ENCODE data around the gene LGR4. TPM values are rescaled to one million over a fixed set of nuclear protein-coding genes. Genes with fewer than 3 reads are reported as not detected.

Gene LGR4
- total and polyA plus RNA-seq, 2 of the 13 experiments (the other 11 are each of a cell fraction or from before 2014, with no cell fraction given): 42.1 to 68.7 TPM

- Histone ChIP-seq H3K36me3 (replicated peaks in 1 of 2; ENCODE audit: control insufficient read depth in 1 of 2, insufficient read depth in 2 of 2, low read length in 2 of 2) (no peaks in the 10 kb centered on the region), H3K9ac (ENCODE audit: insufficient read depth, low read depth, low read length) (peak overlapping the region; percentile 90), H3K4me1 (ENCODE audit: insufficient read depth, low read length) (peaks cover 59% of the 10 kb centered on the region), H3K27ac (ENCODE audit: extremely low read length, insufficient read depth, low read length) (peak overlapping the region; percentile 90), H3K27me3 (ENCODE audit: control insufficient read depth in 1 of 2, insufficient read depth in 2 of 2, low read length in 2 of 2) (no peaks in the 10 kb centered on the region; a peak in 1 of 5 replicates), H3K4me2 (ENCODE audit: low read depth, low read length) (peak overlapping the region; percentile 85), H3K79me2 (ENCODE audit: insufficient read depth, low read length) (peaks cover 76% of the 10 kb centered on the region), H3K4me3 (replicated peaks in 1 of 3; ENCODE audit: insufficient read depth in 1 of 3, low read depth in 2 of 3, low read length in 3 of 3) (peak overlapping the region; percentile 64 to 92 (median 85)), H4K20me1 (ENCODE audit: insufficient read depth, low read length) (peaks cover 8% of the 10 kb centered on the region), H2AFZ (ENCODE audit: low read length) (no peak overlapping the region), H3K9me3 (ENCODE audit: low read length) (no peaks in the 10 kb centered on the region)
- BruUV-seq (replicated peaks): no TSS peak
- POLR2A ChIA-PET: interaction anchor here (1.0 to 1.2 kb wide), 3 partner anchors 11 to 97 kb away, joined by 3 to 4 read pairs (median 3); no protein-coding TSS in a partner anchor
- CTCF ChIA-PET (ENCODE audit: low intra/inter-chr PET ratio, low total read pairs): no interaction called here
- DNase-seq (ENCODE audit: low spot score): peak; percentile 21
- no peak for FAIRE-seq
- intact Hi-C loops (cut with micrococcal nuclease; ENCODE audit: unreplicated experiment): loop anchor here (5.0 kb wide), 1 partner anchor 174 kb away; no protein-coding TSS in a partner anchor
- in situ Hi-C loops (cut with HindIII; ENCODE audit: extremely low pct_ligation_motif_present, low pct_unique_long_range_greater_than_20kb): loop anchor here (5.0 kb wide), 1 partner anchor 99 kb away; no protein-coding TSS in a partner anchor
- WGBS (ENCODE audit: low lambda C conversion rate): 2% methylated on average over 20 of the region's 21 CpGs
- no peak for ATAC-seq
- TF ChIP-seq RBM22 (optimal IDR thresholded peaks at IDR 0.05; ENCODE audit: low read length) (no peak), ZBTB38 (CRISPR knock-in tag; IDR thresholded peaks at IDR 0.05) (no peak), EED (CRISPR knock-in tag; IDR thresholded peaks at IDR 0.05) (0 out of 2 replicates have a peak, but pooled peaks have one; percentile 49), ZNF292 (CRISPR knock-in tag; IDR thresholded peaks at IDR 0.05; ENCODE audit: borderline replicate concordance, low read depth) (no peak), SRSF9 (IDR thresholded peaks at IDR 0.05; ENCODE audit: borderline replicate concordance, insufficient read depth, low read depth, low read length, poor library complexity, severe bottlenecking) (no peak), HOXA9 (CRISPR knock-in tag; IDR thresholded peaks at IDR 0.05; ENCODE audit: borderline replicate concordance) (no peak), SAP130 (CRISPR knock-in tag; IDR thresholded peaks at IDR 0.05; ENCODE audit: low read depth) (peak; percentile 42; the same call in 1 of the 2 replicates), NBN (conservative IDR thresholded peaks at IDR 0.05) (no peak), ZFP82 (CRISPR knock-in tag; IDR thresholded peaks at IDR 0.05; ENCODE audit: borderline replicate concordance) (no peak), EP300 (IDR thresholded peaks at IDR 0.05; ENCODE audit: low read depth in 2 of 2, low read length in 2 of 2) (no peak), EP300 (CRISPR knock-in tag; IDR thresholded peaks at IDR 0.05; ENCODE audit: borderline replicate concordance) (no peak), HMGXB4 (CRISPR knock-in tag; IDR thresholded peaks at IDR 0.05; ENCODE audit: borderline replicate concordance in 1 of 2, low read depth in 1 of 2) (peak; percentile 7 to 32; a peak in 2 of 4 replicates), ZSCAN25 (CRISPR knock-in tag; IDR thresholded peaks at IDR 0.05) (no peak), FOXK1 (CRISPR knock-in tag; IDR thresholded peaks at IDR 0.05; ENCODE audit: borderline replicate concordance, low read depth) (no peak; the same call in 1 of the 2 replicates), DNMT3B (CRISPR knock-in tag; conservative IDR thresholded peaks at IDR 0.05) (no peak), GLI4 (CRISPR knock-in tag; IDR thresholded peaks at IDR 0.05; ENCODE audit: borderline replicate concordance) (no peak)
- TF ChIP-seq, protein P1, sequence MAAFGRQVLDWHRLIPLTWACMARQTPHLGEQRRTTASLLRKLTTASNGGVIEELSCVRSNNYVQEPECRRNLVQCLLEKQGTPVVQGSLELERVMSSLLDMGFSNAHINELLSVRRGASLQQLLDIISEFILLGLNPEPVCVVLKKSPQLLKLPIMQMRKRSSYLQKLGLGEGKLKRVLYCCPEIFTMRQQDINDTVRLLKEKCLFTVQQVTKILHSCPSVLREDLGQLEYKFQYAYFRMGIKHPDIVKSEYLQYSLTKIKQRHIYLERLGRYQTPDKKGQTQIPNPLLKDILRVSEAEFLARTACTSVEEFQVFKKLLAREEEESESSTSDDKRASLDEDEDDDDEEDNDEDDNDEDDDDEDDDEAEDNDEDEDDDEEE (CRISPR knock-in tag; IDR thresholded peaks at IDR 0.05): peak; percentile 92; the same call in 1 of the 2 replicates
- TF ChIP-seq, protein P2, sequence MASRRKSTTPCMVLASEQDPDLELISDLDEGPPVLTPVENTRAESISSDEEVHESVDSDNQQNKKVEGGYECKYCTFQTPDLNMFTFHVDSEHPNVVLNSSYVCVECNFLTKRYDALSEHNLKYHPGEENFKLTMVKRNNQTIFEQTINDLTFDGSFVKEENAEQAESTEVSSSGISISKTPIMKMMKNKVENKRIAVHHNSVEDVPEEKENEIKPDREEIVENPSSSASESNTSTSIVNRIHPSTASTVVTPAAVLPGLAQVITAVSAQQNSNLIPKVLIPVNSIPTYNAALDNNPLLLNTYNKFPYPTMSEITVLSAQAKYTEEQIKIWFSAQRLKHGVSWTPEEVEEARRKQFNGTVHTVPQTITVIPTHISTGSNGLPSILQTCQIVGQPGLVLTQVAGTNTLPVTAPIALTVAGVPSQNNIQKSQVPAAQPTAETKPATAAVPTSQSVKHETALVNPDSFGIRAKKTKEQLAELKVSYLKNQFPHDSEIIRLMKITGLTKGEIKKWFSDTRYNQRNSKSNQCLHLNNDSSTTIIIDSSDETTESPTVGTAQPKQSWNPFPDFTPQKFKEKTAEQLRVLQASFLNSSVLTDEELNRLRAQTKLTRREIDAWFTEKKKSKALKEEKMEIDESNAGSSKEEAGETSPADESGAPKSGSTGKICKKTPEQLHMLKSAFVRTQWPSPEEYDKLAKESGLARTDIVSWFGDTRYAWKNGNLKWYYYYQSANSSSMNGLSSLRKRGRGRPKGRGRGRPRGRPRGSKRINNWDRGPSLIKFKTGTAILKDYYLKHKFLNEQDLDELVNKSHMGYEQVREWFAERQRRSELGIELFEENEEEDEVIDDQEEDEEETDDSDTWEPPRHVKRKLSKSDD (CRISPR knock-in tag; IDR thresholded peaks at IDR 0.05; ENCODE audit: low read depth): no peak
These were observed 1.6 kb downstream of the LGR4 start for GRCh38 chr11:27470826-27471588.

Measured in HepG2 (cell line).